Retinal pigment epithelial cell (primary cell): ENCODE measurements around the gene RAB27B.
A peak's percentile ranks its signal among the peaks of the same experiment; 100 is the strongest.

Source experiments
- DNase-seq: peaks from one replicate; pipeline ENCODE4 v3.0.0-alpha.2; 2010; ENCODE audit warnings: low read depth
- H3K4me3 ChIP-seq: 2 replicates; pipeline ENCODE4 v1.5.1; 2011; ENCODE audit warnings: mild to moderate bottlenecking, low read length, control low read depth, moderate library complexity
- CTCF ChIP-seq: conservative IDR thresholded peaks from 2 replicates; pipeline ENCODE4 v1.5.1; 2011; ENCODE audit warnings: low read depth, low read length, control low read depth, inconsistent platforms

RAB27B gene

GRCh38 chr18:54918060-54918459, 89.8 kb downstream of the RAB27B start:
- no peak overlapping the region for H3K4me3 ChIP-seq
- no peak for TF ChIP-seq CTCF
- DNase-seq, result no peak

- no peak for TF ChIP-seq CTCF
These were observed 91.1 kb downstream of the RAB27B start for GRCh38 chr18:54919412-54919811.

GRCh38 chr18:54923339-54923956, 95.2 kb downstream of the RAB27B start:
- no peak overlapping the region for H3K4me3 ChIP-seq

More at GRCh38 chr18:54919412-54919811, 91.1 kb downstream of the RAB27B start:
- no peak overlapping the region for H3K4me3 ChIP-seq
- DNase-seq, result no peak

GRCh38 chr18:54924948-54925347, 96.7 kb downstream of the RAB27B start:
- DNase-seq, result no peak
- TF ChIP-seq CTCF, result no peak
- H3K4me3 ChIP-seq, result no peak overlapping the region

More at GRCh38 chr18:54923339-54923956, 95.2 kb downstream of the RAB27B start:
- no peak for TF ChIP-seq CTCF
- no peak for DNase-seq

- peak; percentile 15 for DNase-seq
- no peak overlapping the region for H3K4me3 ChIP-seq
- TF ChIP-seq CTCF, result no peak
These were observed 98.5 kb downstream of the RAB27B start for GRCh38 chr18:54926593-54927325.

- TF ChIP-seq CTCF, result no peak
- DNase-seq, result no peak
- H3K4me3 ChIP-seq, result no peak overlapping the region
These were observed 100.0 kb downstream of the RAB27B start for GRCh38 chr18:54928236-54928635.

GRCh38 chr18:54931152-54931551, 102.9 kb downstream of the RAB27B start:
- no peak for TF ChIP-seq CTCF
- no peak overlapping the region for H3K4me3 ChIP-seq
- no peak for DNase-seq
